Subcutaneous abdominal adipose tissue (tissue), 5 donors: ENCODE measurements around the gene DHCR24.

Source experiments
- H3K27ac ChIP-seq: one replicate; pipeline ENCODE4 v1.7.0; 2013; ENCODE audit warnings: low read depth, mild to moderate bottlenecking, inconsistent platforms, low read length, moderate library complexity
- H3K27me3 ChIP-seq, 5 donors: one replicate each; pipeline ENCODE4 v1.7.0; 2013; ENCODE audit warnings: low read length in 5 of 5, inconsistent platforms in 1 of 5; ENCODE audit not compliant: control insufficient read depth in 5 of 5, insufficient read depth in 4 of 5
- H3K36me3 ChIP-seq, 5 donors: one replicate each; pipeline ENCODE4 v1.7.0; 2013; ENCODE audit warnings: low read length in 5 of 5; ENCODE audit not compliant: control insufficient read depth in 5 of 5, insufficient read depth in 5 of 5
- H3K4me1 ChIP-seq, 5 donors: one replicate each; pipeline ENCODE4 v1.7.0; 2013; ENCODE audit warnings: low read length in 5 of 5, mild to moderate bottlenecking in 3 of 5, moderate library complexity in 1 of 5; ENCODE audit not compliant: control insufficient read depth in 5 of 5, insufficient read depth in 5 of 5
- H3K4me3 ChIP-seq, 5 donors: one replicate each; pipeline ENCODE4 v1.7.0; 2013; ENCODE audit warnings: low read length in 5 of 5, low read depth in 1 of 5
- H3K9ac ChIP-seq, 5 donors: one replicate each; pipeline ENCODE4 v1.7.0; 2013; ENCODE audit warnings: low read length in 5 of 5, mild to moderate bottlenecking in 4 of 5, moderate library complexity in 3 of 5
- H3K9me3 ChIP-seq, 5 donors: one replicate each; pipeline ENCODE4 v1.7.0; 2013; ENCODE audit warnings: low read length in 5 of 5; ENCODE audit not compliant: control insufficient read depth in 5 of 5
- donor health status: healthy.
- donor health status: healthy.
- donor health status: healthy.
- donor health status: healthy.
- donor health status: healthy.

DHCR24 gene

GRCh38 chr1:54812801-54813484, 74.1 kb downstream of the DHCR24 start:
- peaks cover 0 to 10% (median 0%) of the 10 kb centered on the region in 5 donors for H3K27me3 ChIP-seq
- H3K4me3 ChIP-seq = no peak overlapping the region
- H3K27ac ChIP-seq = no peak overlapping the region
- no peaks in the 10 kb centered on the region for H3K4me1 ChIP-seq
- no peaks in the 10 kb centered on the region for H3K36me3 ChIP-seq
- no peak overlapping the region for H3K9ac ChIP-seq
- H3K9me3 ChIP-seq = no peaks in the 10 kb centered on the region

- H3K4me3 ChIP-seq = no peak overlapping the region
- no peak overlapping the region for H3K9ac ChIP-seq
- H3K36me3 ChIP-seq = no peaks in the 10 kb centered on the region
- no peak overlapping the region for H3K27ac ChIP-seq
- peaks cover 0 to 10% (median 0%) of the 10 kb centered on the region in 5 donors for H3K27me3 ChIP-seq
- no peaks in the 10 kb centered on the region for H3K4me1 ChIP-seq
- H3K9me3 ChIP-seq = no peaks in the 10 kb centered on the region
These were observed 75.0 kb downstream of the DHCR24 start for GRCh38 chr1:54811739-54812655.

GRCh38 chr1:54811066-54811465, 75.9 kb downstream of the DHCR24 start:
- Histone ChIP-seq H3K9me3 (no peaks in the 10 kb centered on the region), H3K4me3 (no peak overlapping the region), H3K4me1 (no peaks in the 10 kb centered on the region), H3K9ac (no peak overlapping the region), H3K27ac (no peak overlapping the region), H3K27me3 (peaks cover 0 to 10% (median 0%) of the 10 kb centered on the region in 5 donors), H3K36me3 (no peaks in the 10 kb centered on the region)

GRCh38 chr1:54810153-54810942, 76.6 kb downstream of the DHCR24 start:
- Histone ChIP-seq H3K9ac (no peak overlapping the region), H3K4me1 (no peaks in the 10 kb centered on the region)

GRCh38 chr1:54809496-54810074, 77.4 kb downstream of the DHCR24 start:
- Histone ChIP-seq H3K9ac (no peak overlapping the region), H3K4me1 (no peaks in the 10 kb centered on the region), H3K27ac (no peak overlapping the region)

More at GRCh38 chr1:54810153-54810942, 76.6 kb downstream of the DHCR24 start:
- Histone ChIP-seq H3K9me3 (no peaks in the 10 kb centered on the region), H3K27ac (no peak overlapping the region), H3K27me3 (peaks cover 0 to 10% (median 0%) of the 10 kb centered on the region in 5 donors), H3K36me3 (no peaks in the 10 kb centered on the region), H3K4me3 (no peak overlapping the region)

GRCh38 chr1:54808443-54809207, 78.4 kb downstream of the DHCR24 start:
- peaks cover 0 to 11% (median 0%) of the 10 kb centered on the region in 5 donors for H3K27me3 ChIP-seq
- H3K4me3 ChIP-seq = no peak overlapping the region
- peaks cover 0 to 3% (median 0%) of the 10 kb centered on the region in 5 donors for H3K4me1 ChIP-seq
- H3K27ac ChIP-seq = no peak overlapping the region
- H3K9ac ChIP-seq = no peak overlapping the region
- no peaks in the 10 kb centered on the region for H3K9me3 ChIP-seq
- no peaks in the 10 kb centered on the region for H3K36me3 ChIP-seq

More at GRCh38 chr1:54809496-54810074, 77.4 kb downstream of the DHCR24 start:
- Histone ChIP-seq H3K36me3 (no peaks in the 10 kb centered on the region), H3K4me3 (no peak overlapping the region), H3K9me3 (no peaks in the 10 kb centered on the region), H3K27me3 (peaks cover 0 to 10% (median 0%) of the 10 kb centered on the region in 5 donors)

GRCh38 chr1:54807756-54808155, 79.2 kb downstream of the DHCR24 start:
- no peaks in the 10 kb centered on the region for H3K9me3 ChIP-seq
- no peak overlapping the region for H3K27ac ChIP-seq
- H3K36me3 ChIP-seq = no peaks in the 10 kb centered on the region
- H3K27me3 ChIP-seq = peaks cover 0 to 7% (median 3%) of the 10 kb centered on the region in 5 donors
- H3K9ac ChIP-seq = no peak overlapping the region
- no peak overlapping the region for H3K4me3 ChIP-seq
- H3K4me1 ChIP-seq = peaks cover 0 to 3% (median 0%) of the 10 kb centered on the region in 5 donors

GRCh38 chr1:54806931-54807611, 79.9 kb downstream of the DHCR24 start:
- Histone ChIP-seq H3K36me3 (no peaks in the 10 kb centered on the region), H3K9ac (no peak overlapping the region), H3K4me1 (peaks cover 0 to 3% (median 0%) of the 10 kb centered on the region in 5 donors), H3K27me3 (peaks cover 0 to 8% (median 3%) of the 10 kb centered on the region in 5 donors), H3K9me3 (no peaks in the 10 kb centered on the region), H3K4me3 (no peak overlapping the region), H3K27ac (no peak overlapping the region)
